HCT116 (cell line): ENCODE results near the gene KCNJ8. TPM values are rescaled to one million over a fixed set of nuclear protein-coding genes. Genes with fewer than 3 reads are reported as not detected.
"Not testable (repeated sequence)": the region's sequence is repeated elsewhere in the genome, so short reads cannot be mapped to it uniquely, and the experiment has no call there.

Experiments used
- ATAC-seq: fragments of 200-7000 bp; cut with Tn5 transposase; 2 replicates; pipeline ENCODE4 v1.9.1; 2020; ENCODE audit warnings: mild to moderate bottlenecking, moderate library complexity
- BruUV-seq: library from RNA; stranded (reverse); fragments of 400-500 nt; replicated peaks from 2 replicates; lab custom pipeline; 2021; lab: Mats Ljungman, UMichigan
- CTCF ChIA-PET: fragments of 300-600 bp; sonication (Branson Sonifier 250); formaldehyde crosslinking; loops from one replicate; lab custom pipeline; 2021; ENCODE audit warnings: antibody characterized with exemption; lab: Charles Lee
- POLR2A ChIA-PET: fragments of 300-600, 350-600 bp; sonication (Branson Sonifier 250); formaldehyde crosslinking; loops from one replicate; lab custom pipeline; 2021; ENCODE audit warnings: antibody characterized with exemption; lab: Charles Lee
- RAD21 ChIA-PET, 2 experiments: fragments of 300-600 bp; sonication (Branson Sonifier 250); formaldehyde crosslinking; loops; one replicate each; lab custom pipeline; 2023; ENCODE audit warnings: low total read pairs in 2 of 2; ENCODE audit not compliant: uncharacterized antibody in 2 of 2, unreplicated experiment in 2 of 2, low non-redundant PET in 1 of 2; lab: Charles Lee
- DNase-seq: peaks from one replicate; pipeline ENCODE4 v3.0.0-alpha.2; 2010; ENCODE audit warnings: low read depth, low spot score
- H2AFZ ChIP-seq: fragments of 200-600 bp; shearing (Covaris generic), sonication (generic); 2 replicates; pipeline ENCODE4 v1.6.1; 2017; ENCODE audit warnings: low read depth, mixed run types, mixed read lengths, antibody characterized with exemption, low read length; ENCODE audit not compliant: poor library complexity, severe bottlenecking
- H3K27ac ChIP-seq: 2 replicates; pipeline ENCODE4 v1.5.1; 2012; ENCODE audit warnings: low read depth, low read length
- H3K27me3 ChIP-seq: fragments of 200-600 bp; sonication (generic); 2 replicates; pipeline ENCODE4 v1.6.1; 2016; ENCODE audit warnings: mixed run types, low read length, mixed read lengths; ENCODE audit not compliant: insufficient read depth
- H3K36me3 ChIP-seq, 2 experiments: fragments of 200-500 bp in 1 of 2; fragments of 200-600 bp in 1 of 2; sonication (Bioruptor generic) in 1 of 2; sonication (generic) in 1 of 2; 2 replicates each; pipeline versions ENCODE4 v1.5.1 to v1.6.1; 2014 to 2016; ENCODE audit warnings: low read length in 2 of 2, inconsistent platforms in 1 of 2, mixed read lengths in 1 of 2, mixed run types in 1 of 2; ENCODE audit not compliant: insufficient read depth in 2 of 2, control insufficient read depth in 1 of 2
- H3K4me1 ChIP-seq, 2 experiments: fragments of 200-600 bp in 1 of 2; sonication (generic) in 1 of 2; 2 replicates each; pipeline versions ENCODE4 v1.5.1 to v1.6.1; 2012 to 2017; ENCODE audit warnings: low read length in 2 of 2, inconsistent platforms in 1 of 2, mild to moderate bottlenecking in 1 of 2, mixed read lengths in 1 of 2, mixed run types in 1 of 2, moderate library complexity in 1 of 2; ENCODE audit not compliant: insufficient read depth in 2 of 2, control insufficient read depth in 1 of 2
- H3K4me2 ChIP-seq: fragments of 200-600 bp; sonication (generic); 2 replicates; pipeline ENCODE4 v1.6.1; 2017; ENCODE audit warnings: mixed run types, low read length, mixed read lengths
- H3K4me3 ChIP-seq, 2 experiments: fragments of 200-600 bp in 1 of 2; sonication (generic) in 1 of 2; replicated peaks in 1 of 2; 2 replicates each; pipeline ENCODE4 v1.5.1; 2011 to 2016; ENCODE audit warnings: low read length in 2 of 2, control low read depth in 1 of 2, low read depth in 1 of 2, mild to moderate bottlenecking in 1 of 2, mixed read lengths in 1 of 2, mixed run types in 1 of 2
- H3K79me2 ChIP-seq: fragments of 200-600 bp; sonication (generic); 2 replicates; pipeline ENCODE4 v1.6.1; 2017; ENCODE audit warnings: mild to moderate bottlenecking, mixed run types, low read length, moderate library complexity, mixed read lengths; ENCODE audit not compliant: insufficient read depth
- H3K9ac ChIP-seq: fragments of 200-600 bp; sonication (generic); 2 replicates; pipeline ENCODE4 v1.6.1; 2016; ENCODE audit warnings: low read length, mixed read lengths
- H3K9me2 ChIP-seq: fragments of 200-600 bp; sonication (generic), shearing (Covaris generic); 2 replicates; pipeline ENCODE4 v1.6.1; 2017; ENCODE audit warnings: mixed run types, mild to moderate bottlenecking, moderate library complexity; ENCODE audit not compliant: insufficient read depth
- H3K9me3 ChIP-seq, 2 experiments: fragments of 200-500 bp in 1 of 2; fragments of 200-600 bp in 1 of 2; sonication (Bioruptor generic) in 1 of 2; sonication (generic) in 1 of 2; 2 replicates each; pipeline ENCODE4 v1.6.1; 2014 to 2017; ENCODE audit warnings: low read length in 2 of 2, mixed read lengths in 2 of 2, inconsistent platforms in 1 of 2, low read depth in 1 of 2, mild to moderate bottlenecking in 1 of 2, mixed run types in 1 of 2, moderate library complexity in 1 of 2; ENCODE audit not compliant: control insufficient read depth in 1 of 2, insufficient read depth in 1 of 2
- H4K20me1 ChIP-seq: fragments of 200-600 bp; sonication (generic), shearing (Covaris generic); 2 replicates; pipeline ENCODE4 v1.6.1; 2017; ENCODE audit warnings: mixed run types, mild to moderate bottlenecking, moderate library complexity; ENCODE audit not compliant: insufficient read depth
- ATF3 ChIP-seq: IDR thresholded peaks from 2 replicates; pipeline ENCODE4 v1.6.1; 2012
- EGR1 ChIP-seq: IDR thresholded peaks from 2 replicates; pipeline ENCODE4 v1.6.1; 2012; ENCODE audit warnings: low read depth
- ELF1 ChIP-seq: IDR thresholded peaks from 2 replicates; pipeline ENCODE4 v1.6.1; 2012; ENCODE audit warnings: low read depth, borderline replicate concordance
- EZH2 ChIP-seq: fragments of 200-600 bp; sonication (generic); IDR thresholded peaks from 2 replicates; pipeline ENCODE4 v1.6.1; 2017; ENCODE audit warnings: antibody characterized with exemption, mixed run types
- EZH2phosphoT487 ChIP-seq: fragments of 200-600 bp; IDR thresholded peaks from 2 replicates; pipeline ENCODE4 v1.6.1; 2018; ENCODE audit warnings: antibody characterized with exemption, borderline replicate concordance
- JUND ChIP-seq: IDR thresholded peaks from 2 replicates; pipeline ENCODE4 v1.6.1; 2012
- POLR2A ChIP-seq: IDR thresholded peaks from 2 replicates; pipeline ENCODE4 v1.7.0; 2011; ENCODE audit warnings: borderline replicate concordance; ENCODE audit not compliant: insufficient read depth, insufficient read length; ENCODE audit errors: extremely low read depth
- POLR2AphosphoS5 ChIP-seq: IDR thresholded peaks from 2 replicates; pipeline ENCODE4 v1.6.1; 2011; ENCODE audit warnings: mild to moderate bottlenecking, low read depth, low read length, moderate library complexity
- SP1 ChIP-seq: IDR thresholded peaks from 2 replicates; pipeline ENCODE4 v1.6.1; 2012; ENCODE audit warnings: low read depth
- SRF ChIP-seq: IDR thresholded peaks from 2 replicates; pipeline ENCODE4 v1.6.1; 2012; ENCODE audit warnings: low read depth
- ZFX ChIP-seq: fragments of 450-650 bp; IDR thresholded peaks from 2 replicates; pipeline ENCODE4 v1.6.1; 2017
- ZNF274 ChIP-seq: fragments of 200-500 bp; sonication (Bioruptor generic); IDR thresholded peaks from 2 replicates; pipeline ENCODE4 v1.6.1; 2014; ENCODE audit warnings: mild to moderate bottlenecking, low read depth, low read length, inconsistent platforms
- intact Hi-C: fragments of 100-400 bp; cut with micrococcal nuclease; formaldehyde crosslinking; loops from 2 replicates; pipeline ENCODE4 v1.10.0; 2022
- total RNA-seq: library from RNA; stranded (reverse); gene quantifications from one replicate; pipeline ENCODE4 v1.2.1, GENCODE V29; 2021; ENCODE audit not compliant: unreplicated experiment

Gene KCNJ8
- total RNA-seq, 1 experiment from 2014 or later: 0.17 TPM

- TF ChIP-seq ATF3: no peak
- no peak for TF ChIP-seq POLR2AphosphoS5
- TF ChIP-seq SRF: no peak
- TF ChIP-seq ZNF274: no peak
- no peak for TF ChIP-seq SP1
- TF ChIP-seq, all 23 proteins: peak for 0
Measured at GRCh38 chr12:21813125-21813524, 38.6 kb upstream of the KCNJ8 start (continued).

GRCh38 chr12:21812340-21812739 is 37.8 kb upstream of the KCNJ8 start:
- H3K4me2 ChIP-seq, H4K20me1 ChIP-seq, H3K27ac ChIP-seq, CTCF ChIA-PET, POLR2A ChIA-PET, H3K9me2 ChIP-seq, H3K4me1 ChIP-seq, ATAC-seq, H3K27me3 ChIP-seq, H2AFZ ChIP-seq, H3K9ac ChIP-seq, H3K4me3 ChIP-seq, H3K9me3 ChIP-seq, intact Hi-C loops, BruUV-seq, DNase-seq, RAD21 ChIA-PET, H3K79me2 ChIP-seq, H3K36me3 ChIP-seq: not testable (repeated sequence)

GRCh38 chr12:21809100-21809499 is 34.6 kb upstream of the KCNJ8 start:
- H3K9me3 ChIP-seq: no peaks in the 10 kb centered on the region
- no peak overlapping the region for H3K9ac ChIP-seq
- no peak overlapping the region for H2AFZ ChIP-seq
- no peaks in the 10 kb centered on the region for H3K9me2 ChIP-seq
- no peak overlapping the region for H3K4me3 ChIP-seq
- ChIA-PET CTCF (no interaction called here), POLR2A (no interaction called here), RAD21 (no interaction called here)
- H4K20me1 ChIP-seq: no peaks in the 10 kb centered on the region
- DNase-seq (no peak), ATAC-seq (no peak)
- no peaks in the 10 kb centered on the region for H3K79me2 ChIP-seq
- intact Hi-C loops: no loop called here
- no peak overlapping the region for H3K4me2 ChIP-seq
- H3K4me1 ChIP-seq: no peaks in the 10 kb centered on the region
- no peaks in the 10 kb centered on the region for H3K36me3 ChIP-seq
- no peaks in the 10 kb centered on the region for H3K27me3 ChIP-seq
- TF ChIP-seq EZH2phosphoT487 (no peak), EGR1 (no peak), SRF (no peak), POLR2A (no peak), ZFX (no peak), ZNF274 (no peak), EZH2 (no peak), JUND (no peak), ELF1 (no peak)
- BruUV-seq: no TSS peak
- no peak overlapping the region for H3K27ac ChIP-seq
